Heart right ventricle (tissue), 16 donors: ENCODE results near the gene MCOLN3. TPM values are rescaled to one million over a fixed set of nuclear protein-coding genes. Genes with fewer than 3 reads are reported as not detected.

ENCODE experiments used
- ATAC-seq, 8 donors: fragments of 200-7000 bp; cut with Tn5 transposase; one replicate each; pipeline ENCODE4 v1.9.1; 2020; ENCODE audit warnings: mild to moderate bottlenecking in 8 of 8, moderate library complexity in 8 of 8, moderate number of reproducible peaks in 1 of 8
- DNase-seq, 2 donors: peaks; one replicate each; pipeline ENCODE4 v3.0.0-alpha.2; 2020
- H3K27ac ChIP-seq, 10 donors: fragments of 200-600 bp; sonication (generic) in 2 of 10; one replicate each; pipeline versions ENCODE4 v1.5.0 to v1.8.0; 2020 to 2022; ENCODE audit warnings: mild to moderate bottlenecking in 3 of 10
- H3K27me3 ChIP-seq, 7 donors: fragments of 200-600 bp; one replicate each; pipeline ENCODE4 v1.8.0; 2021 to 2022; ENCODE audit warnings: mild to moderate bottlenecking in 2 of 7
- H3K36me3 ChIP-seq, 9 donors: fragments of 200-600 bp; sonication (generic) in 1 of 9; one replicate each; pipeline versions ENCODE4 v1.5.0 to v1.8.0; 2020 to 2022; ENCODE audit warnings: mild to moderate bottlenecking in 2 of 9
- H3K4me1 ChIP-seq, 9 donors: fragments of 200-600 bp; sonication (generic) in 1 of 9; one replicate each; pipeline versions ENCODE4 v1.5.0 to v1.8.0; 2020 to 2022; ENCODE audit warnings: mild to moderate bottlenecking in 4 of 9
- H3K4me3 ChIP-seq, 10 donors: fragments of 200-600 bp; sonication (generic) in 2 of 10; one replicate each; pipeline versions ENCODE4 v1.5.0 to v1.8.0; 2020 to 2022; ENCODE audit warnings: mild to moderate bottlenecking in 7 of 10, moderate library complexity in 2 of 10
- H3K9me3 ChIP-seq, 11 donors: fragments of 200-600 bp in 10 of 11; sonication (generic) in 2 of 11; one replicate each; pipeline versions ENCODE4 v1.5.0 to v1.8.0; 2013 to 2022; ENCODE audit warnings: mild to moderate bottlenecking in 2 of 11, control low read depth in 1 of 11, moderate library complexity in 1 of 11
- CTCF ChIP-seq, 9 donors: fragments of 200-600 bp; sonication (generic) in 2 of 9; IDR thresholded peaks; one replicate each; pipeline versions ENCODE4 v1.5.0 to v1.8.0; 2021 to 2022; ENCODE audit warnings: antibody characterized with exemption in 9 of 9, mild to moderate bottlenecking in 5 of 9, moderate library complexity in 1 of 9
- WGBS, 2 donors: extraction: QIAGEN DNeasy Blood & Tissue Kit; methylation state at CpG; one replicate each; pipeline ENCODE4 v1.1.7; 2013; ENCODE audit warnings: inconsistent platforms in 1 of 2; 5-methylcytosine and 5-hydroxymethylcytosine counted together
- intact Hi-C, 10 donors: fragments of 100-400 bp; cut with DNase I; formaldehyde crosslinking; loops; one replicate each; pipeline versions ENCODE4 v1.11.1 to v1.14.2; 2022
- polyA plus RNA-seq, 2 donors: library from polyadenylated mRNA; stranded (reverse); fragments of 200-250 nt; gene quantifications; one replicate each; pipeline ENCODE4 v1.2.3, GENCODE V29; 2013
- total RNA-seq, 10 donors: library from RNA; stranded (reverse); fragmentation: NEBNext Ultra II Directional in 3 of 10; extraction: Animal tissue kit (Norgen Biotek cat#: 25700) in 3 of 10; gene quantifications; one replicate each; pipeline versions ENCODE4 v1.2.1 to v1.2.4, GENCODE V29; 2021 to 2023
- donor health status: Arrhythmogenic right ventricular cardiomyopathy.
- donor health status: ischemic (EF 13 %, LVEDD 7.1; RV severe dilation, severe dysfunction).
- donor health status: healthy with polysubstance abuse.
- donor health status: DM: no; HTN: yes; CAD: no.
- donor health status: DM: no; HTN: no; CAD: no.
- donor health status: ischemic (EF 25% LVEDD 6.9; RV normal size, moderate dysfunction).
- donor health status: ischemic (EF 25% LVEDD 5.7; RV mildly dilated, moderate dysfunction).
- donor health status: healthy.
- donor health status: DM: yes; HTN: yes; CAD: no.
- donor health status: Ischemic cardiomyopathy.
- donor health status: ischemic (EF 35%, LVEDD 5.7; RV mildly dilated, moderate dysfunction).
- donor health status: nonischemic (EF 11% LVEDD 7.7; RV severe dilation, severe dysfunction).
- donor health status: DM: yes; HTN: yes; CAD: no.
- donor health status: PGD.
- donor health status: ischemic (EF 29% LVEDD 5.4; RV normal size, mild dysfunction).
- donor health status: nonischemic (EF 23%, LVEDD 6.1; RV moderate dilation, normal function).

MCOLN3 gene
- total and polyA plus RNA-seq, 12 donors: 0.13 to 2.7 (median 0.28) TPM; not detected in 1

GRCh38 chr1:84985365-84985764 is 62.9 kb downstream of the MCOLN3 start:
- Histone ChIP-seq H3K36me3 (no peaks in the 10 kb centered on the region), H3K9me3 (no peaks in the 10 kb centered on the region), H3K27ac (no peak overlapping the region), H3K4me1 (peaks cover 0 to 7% (median 0%) of the 10 kb centered on the region in 9 donors), H3K27me3 (peaks cover 0 to 7% (median 0%) of the 10 kb centered on the region in 7 donors), H3K4me3 (no peak overlapping the region)
- intact Hi-C loops: no loop called here
- DNase-seq: no peak
- no peak for ATAC-seq
- no peak for TF ChIP-seq CTCF (IDR thresholded peaks at IDR 0.05)

- TF ChIP-seq CTCF (IDR thresholded peaks at IDR 0.05): no peak
- ATAC-seq (no peak), DNase-seq (no peak)
- WGBS, 2 donors: 85% methylated on average over 2 of the region's 2 CpGs
- H3K36me3 ChIP-seq: no peaks in the 10 kb centered on the region
- H3K4me1 ChIP-seq: no peaks in the 10 kb centered on the region
- H3K27ac ChIP-seq: no peak overlapping the region
- no peaks in the 10 kb centered on the region for H3K27me3 ChIP-seq
- intact Hi-C loops: no loop called here
- no peak overlapping the region for H3K4me3 ChIP-seq
- H3K9me3 ChIP-seq: peaks cover 0 to 3% (median 0%) of the 10 kb centered on the region in 11 donors
Observed at GRCh38 chr1:84982395-84982794, 65.9 kb downstream of the MCOLN3 start.

- DNase-seq: no peak
- no peak for TF ChIP-seq CTCF (IDR thresholded peaks at IDR 0.05)
- 43 to 49% methylated on average over 2 of the region's 2 CpGs for WGBS, 2 donors
- intact Hi-C loops: no loop called here
- H3K27me3 ChIP-seq: no peaks in the 10 kb centered on the region
- no peak overlapping the region for H3K27ac ChIP-seq
- no peak overlapping the region for H3K4me3 ChIP-seq
- ATAC-seq: no peak
- no peaks in the 10 kb centered on the region for H3K36me3 ChIP-seq
- H3K9me3 ChIP-seq: peaks cover 0 to 3% (median 0%) of the 10 kb centered on the region in 11 donors
- H3K4me1 ChIP-seq: peaks cover 0 to 5% (median 0%) of the 10 kb centered on the region in 9 donors
Observed at GRCh38 chr1:84975035-84975434, 73.3 kb downstream of the MCOLN3 start.

- H3K9me3 ChIP-seq: no peaks in the 10 kb centered on the region
- TF ChIP-seq CTCF (IDR thresholded peaks at IDR 0.05): no peak
- no peak overlapping the region for H3K27ac ChIP-seq
- WGBS, 2 donors: 78 to 83% methylated on average over 7 of the region's 7 CpGs
- H3K36me3 ChIP-seq: no peaks in the 10 kb centered on the region
- ATAC-seq (no peak), DNase-seq (no peak)
- intact Hi-C loops: loop anchor here in 1 of 10 donors (5.0 kb wide), 1 partner anchor 1069 kb away; no protein-coding TSS in a partner anchor
- H3K27me3 ChIP-seq: no peaks in the 10 kb centered on the region
- H3K4me1 ChIP-seq: peaks cover 0 to 5% (median 0%) of the 10 kb centered on the region in 9 donors
- H3K4me3 ChIP-seq: no peak overlapping the region
Observed at GRCh38 chr1:84973498-84974334, 74.6 kb downstream of the MCOLN3 start.
